ENCODE measurements around the gene NKRF. TPM values are rescaled to one million over a fixed set of nuclear protein-coding genes. Genes with fewer than 3 reads are reported as not detected.

Gene NKRF
- total RNA-seq (1 to 10 TPM; 2.5 to 4.7 (median 2.9) TPM), polyA plus RNA-seq (1 to 10 TPM; 3.8 to 4.7 TPM)

GRCh38 chrX:119606280-119607017, at the start of gene NKRF:
Gene NKRF (minus strand): TSS chrX:119606424.
- Histone ChIP-seq H3K27ac (peak within 1 kb of the TSS; percentile 28 to 92 (median 74)), H3K27me3 (no peaks in the 10 kb centered on the region), H3K4me1 (no peaks in the 10 kb centered on the region), H3K4me3 (peak within 1 kb of the TSS; percentile 31 to 61 (median 46)), H3K9me3 (no peaks in the 10 kb centered on the region), H3K36me3 (no peaks in the 10 kb centered on the region)
- intact Hi-C loops (cut with DNase I): no loop called here
- 0 to 27% methylated on average over 46 of the region's 46 CpGs for WGBS, 2 donors
- no peak for TF ChIP-seq CTCF (IDR thresholded peaks at IDR 0.05)
- FAIRE-seq (peak; percentile 72), ATAC-seq (peak; percentile 91 to 97 (median 96)), DNase-seq (peak; percentile 87 to 95 (median 91))

- Histone ChIP-seq H3K36me3 (no peaks in the 10 kb centered on the region), H3K9me3 (no peaks in the 10 kb centered on the region), H3K27me3 (peaks cover 0 to 4% (median 0%) of the 10 kb centered on the region in 4 donors), H3K27ac (no peak overlapping the region), H3K4me1 (peaks cover 0 to 4% (median 0%) of the 10 kb centered on the region in 3 donors), H3K4me3 (no peak overlapping the region)
- FAIRE-seq: no peak
- no peak for TF ChIP-seq CTCF (IDR thresholded peaks at IDR 0.05)
- intact Hi-C loops (cut with DNase I): no loop called here
- no peak for DNase-seq
- peak in 3 of 4 donors; percentile 8 to 51 (median 22) for ATAC-seq
- 55 to 71% methylated on average over 6 of the region's 6 CpGs for WGBS, 2 donors
Measured at GRCh38 chrX:119655125-119655524, 48.9 kb upstream of the NKRF start.

- H3K27me3 ChIP-seq: no peaks in the 10 kb centered on the region
- H3K36me3 ChIP-seq: no peaks in the 10 kb centered on the region
- H3K4me1 ChIP-seq: peaks cover 0 to 4% (median 0%) of the 10 kb centered on the region in 3 donors
- no peak overlapping the region for H3K27ac ChIP-seq
- FAIRE-seq (no peak), DNase-seq (peak in 3 of 6 donors; percentile 3 to 22 (median 22)), ATAC-seq (peak in 2 of 4 donors; percentile 23 to 42)
- no peak for TF ChIP-seq CTCF (IDR thresholded peaks at IDR 0.05)
- H3K4me3 ChIP-seq: no peak overlapping the region
- intact Hi-C loops (cut with DNase I): no loop called here
- WGBS, 2 donors: 70 to 80% methylated on average over 8 of the region's 8 CpGs
- no peaks in the 10 kb centered on the region for H3K9me3 ChIP-seq
Measured at GRCh38 chrX:119654112-119654531, 47.9 kb upstream of the NKRF start.

- Histone ChIP-seq H3K9me3 (no peaks in the 10 kb centered on the region), H3K27me3 (no peaks in the 10 kb centered on the region), H3K27ac (no peak overlapping the region), H3K36me3 (no peaks in the 10 kb centered on the region), H3K4me1 (no peaks in the 10 kb centered on the region), H3K4me3 (no peak overlapping the region)
- DNase-seq: no peak
- 53 to 58% methylated on average over 6 of the region's 6 CpGs for WGBS, 2 donors
- intact Hi-C loops (cut with DNase I): no loop called here
- no peak for ATAC-seq
- TF ChIP-seq CTCF (IDR thresholded peaks at IDR 0.05): no peak
- FAIRE-seq: no peak
Measured at GRCh38 chrX:119648421-119648775, 42.2 kb upstream of the NKRF start.

All from pancreas (tissue), 10 donors.